BE2C (cell line): Measurements from ENCODE around the gene OXCT1.
A peak's percentile ranks its signal among the peaks of the same experiment; 100 is the strongest.
"Not testable (repeated sequence)": the region's sequence is repeated elsewhere in the genome, so short reads cannot be mapped to it uniquely, and the experiment has no call there.

Source experiments
- DNase-seq: peaks from one replicate; pipeline ENCODE4 v3.0.0-alpha.2; 2020
- H3K27me3 ChIP-seq: fragments of 250-450 bp; sonication (Bioruptor Pico); 2 replicates; pipeline ENCODE4 v1.5.1; 2020; ENCODE audit warnings: mild to moderate bottlenecking
- H3K36me3 ChIP-seq: fragments of 250-450 bp; sonication (Bioruptor Pico); 2 replicates; pipeline ENCODE4 v1.5.1; 2020; ENCODE audit warnings: mild to moderate bottlenecking
- H3K4me1 ChIP-seq: fragments of 250-450 bp; sonication (Bioruptor Pico); 2 replicates; pipeline ENCODE4 v1.5.1; 2020
- H3K4me3 ChIP-seq: 2 replicates; pipeline ENCODE4 v1.5.1; 2011; ENCODE audit warnings: low read depth, low read length
- H3K9me3 ChIP-seq: fragments of 250-450 bp; sonication (Bioruptor Pico); 2 replicates; pipeline ENCODE4 v1.5.1; 2020
- TF ChIP-seq, protein P1 (sequence below): IDR thresholded peaks from 2 replicates; pipeline ENCODE4 v1.5.1; 2012; ENCODE audit warnings: mild to moderate bottlenecking, low read depth, low read length

OXCT1 gene

DNA sequence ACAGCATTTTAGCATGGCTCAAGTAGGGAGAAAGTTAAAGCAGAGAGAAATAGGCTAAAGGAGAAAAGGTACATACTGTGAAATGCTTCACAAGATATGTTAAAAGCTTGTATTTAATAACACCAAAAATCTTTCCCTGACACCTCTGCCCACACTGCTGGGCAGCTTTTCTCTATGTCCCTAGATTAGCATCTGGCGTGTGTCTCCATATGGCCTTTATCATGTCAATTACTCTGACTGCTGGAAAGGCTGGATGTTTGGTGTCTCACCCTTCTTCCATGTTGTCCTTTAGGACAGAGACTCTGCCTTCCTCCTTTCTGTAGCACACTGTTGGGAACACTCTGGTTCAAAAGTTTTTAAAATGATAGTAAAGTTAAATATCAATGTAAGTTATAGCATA lies 122.5 kb downstream of the OXCT1 start:
- H3K36me3 ChIP-seq, result peaks cover 2% of the 10 kb centered on the region; the same call in 1 of the 2 replicates
- H3K4me1 ChIP-seq, result peaks cover 27% of the 10 kb centered on the region
- no peak overlapping the region for H3K4me3 ChIP-seq
- no peaks in the 10 kb centered on the region for H3K27me3 ChIP-seq
- peak; percentile 50 for DNase-seq
- no peaks in the 10 kb centered on the region for H3K9me3 ChIP-seq
- TF ChIP-seq, protein P1, sequence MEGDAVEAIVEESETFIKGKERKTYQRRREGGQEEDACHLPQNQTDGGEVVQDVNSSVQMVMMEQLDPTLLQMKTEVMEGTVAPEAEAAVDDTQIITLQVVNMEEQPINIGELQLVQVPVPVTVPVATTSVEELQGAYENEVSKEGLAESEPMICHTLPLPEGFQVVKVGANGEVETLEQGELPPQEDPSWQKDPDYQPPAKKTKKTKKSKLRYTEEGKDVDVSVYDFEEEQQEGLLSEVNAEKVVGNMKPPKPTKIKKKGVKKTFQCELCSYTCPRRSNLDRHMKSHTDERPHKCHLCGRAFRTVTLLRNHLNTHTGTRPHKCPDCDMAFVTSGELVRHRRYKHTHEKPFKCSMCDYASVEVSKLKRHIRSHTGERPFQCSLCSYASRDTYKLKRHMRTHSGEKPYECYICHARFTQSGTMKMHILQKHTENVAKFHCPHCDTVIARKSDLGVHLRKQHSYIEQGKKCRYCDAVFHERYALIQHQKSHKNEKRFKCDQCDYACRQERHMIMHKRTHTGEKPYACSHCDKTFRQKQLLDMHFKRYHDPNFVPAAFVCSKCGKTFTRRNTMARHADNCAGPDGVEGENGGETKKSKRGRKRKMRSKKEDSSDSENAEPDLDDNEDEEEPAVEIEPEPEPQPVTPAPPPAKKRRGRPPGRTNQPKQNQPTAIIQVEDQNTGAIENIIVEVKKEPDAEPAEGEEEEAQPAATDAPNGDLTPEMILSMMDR, result no peak

DNA sequence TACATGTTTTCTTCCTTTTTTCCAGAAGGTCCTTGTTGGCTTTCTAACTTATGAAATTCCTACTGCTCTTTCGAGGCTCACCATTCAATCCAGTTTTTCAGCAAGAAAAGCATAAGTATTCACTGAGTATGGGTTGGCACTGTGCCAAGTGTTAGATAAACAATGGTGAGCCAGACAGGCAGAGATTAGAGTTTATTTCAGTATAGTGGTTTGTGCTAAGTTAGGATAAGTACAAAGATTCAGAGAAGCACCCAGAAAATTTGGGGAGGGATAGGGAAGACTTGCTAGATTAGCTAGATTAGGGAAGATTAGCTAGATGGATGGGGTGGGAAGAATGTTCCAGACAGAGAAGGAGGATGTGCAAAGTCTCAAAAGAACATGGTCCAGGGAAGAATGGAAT lies 122.9 kb downstream of the OXCT1 start:
- H3K4me3 ChIP-seq, result no peak overlapping the region
- peaks cover 2% of the 10 kb centered on the region; the same call in 1 of the 2 replicates for H3K36me3 ChIP-seq
- TF ChIP-seq, protein P1, result no peak
- no peaks in the 10 kb centered on the region for H3K27me3 ChIP-seq
- DNase-seq, result peak; percentile 53
- H3K9me3 ChIP-seq, result no peaks in the 10 kb centered on the region
- peaks cover 27% of the 10 kb centered on the region for H3K4me1 ChIP-seq

DNA sequence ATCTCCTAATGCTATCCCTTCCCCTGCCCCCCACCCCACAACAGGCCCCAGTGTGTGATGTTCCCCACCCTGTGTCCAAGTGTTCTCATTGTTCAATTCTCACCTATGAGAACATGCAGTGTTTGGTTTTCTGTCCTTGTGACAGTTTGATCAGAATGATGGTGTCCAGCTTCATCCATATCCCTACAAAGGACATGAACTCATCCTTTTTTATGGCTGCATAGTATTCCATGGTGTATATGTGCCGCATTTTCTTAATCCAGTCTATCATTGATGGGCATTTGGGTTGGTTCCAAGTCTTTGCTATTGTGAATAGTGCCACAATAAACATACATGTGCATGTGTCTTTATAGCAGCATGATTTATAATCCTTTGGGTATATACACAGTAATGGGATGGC lies 127.6 kb downstream of the OXCT1 start:
- not testable (repeated sequence) for DNase-seq, H3K4me1 ChIP-seq, H3K27me3 ChIP-seq, H3K4me3 ChIP-seq, H3K36me3 ChIP-seq, H3K9me3 ChIP-seq

DNA sequence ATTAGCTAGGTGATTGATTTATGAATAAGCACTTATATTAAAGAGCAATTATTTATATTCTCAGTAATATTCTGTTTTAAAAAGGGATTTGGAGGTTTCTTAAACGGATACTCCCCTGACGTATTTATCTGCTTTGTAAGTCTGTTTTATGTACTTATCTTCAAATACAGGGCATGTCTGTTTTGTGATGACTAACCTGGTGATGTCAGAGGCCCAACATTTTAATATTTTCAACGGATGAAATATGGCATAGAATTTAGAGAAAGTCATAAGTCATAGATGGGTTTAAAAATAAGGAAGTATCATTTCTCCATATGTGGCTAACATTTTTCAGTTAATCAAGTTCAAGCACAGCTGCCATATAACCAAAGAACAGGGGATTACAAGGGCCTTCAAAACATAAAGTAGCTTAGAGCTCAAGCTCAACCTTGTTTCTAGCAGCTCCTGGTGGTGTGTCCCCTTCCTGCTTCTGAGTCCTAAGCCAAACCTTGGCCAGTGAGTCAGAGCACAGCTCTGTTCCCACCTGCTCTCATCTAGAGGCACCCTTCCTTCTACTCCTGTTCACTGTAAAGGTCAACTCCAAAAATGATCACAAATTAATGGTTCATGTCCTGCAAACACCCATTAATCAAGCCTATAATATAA lies 131.4 kb downstream of the OXCT1 start:
- no peaks in the 10 kb centered on the region for H3K27me3 ChIP-seq
- no peak for DNase-seq
- H3K36me3 ChIP-seq, result peaks cover 5% of the 10 kb centered on the region
- no peak overlapping the region for H3K4me3 ChIP-seq
- no peaks in the 10 kb centered on the region for H3K9me3 ChIP-seq
- TF ChIP-seq, protein P1, result no peak; the same call in 1 of the 2 replicates
- H3K4me1 ChIP-seq, result no peaks in the 10 kb centered on the region

DNA sequence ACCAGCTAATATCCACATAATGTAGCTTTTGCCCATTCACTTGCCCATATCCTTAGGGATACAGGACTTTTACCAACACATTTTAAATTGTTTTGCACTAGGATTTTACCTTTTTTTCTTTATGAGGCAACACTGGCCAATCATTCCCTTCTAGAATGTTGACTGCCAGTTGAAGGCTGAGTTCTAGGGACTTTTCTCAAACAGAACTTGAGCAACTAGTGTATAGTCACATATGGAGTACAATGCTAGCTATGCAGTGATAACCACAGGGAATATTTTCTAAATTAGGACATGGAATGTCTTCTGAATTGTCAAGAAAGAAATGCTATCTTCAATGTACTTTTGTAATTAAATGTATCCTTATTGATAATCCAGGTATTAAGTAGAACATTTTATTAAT lies 133.6 kb downstream of the OXCT1 start:
- Histone ChIP-seq H3K4me3 (no peak overlapping the region), H3K27me3 (no peaks in the 10 kb centered on the region), H3K4me1 (no peaks in the 10 kb centered on the region), H3K36me3 (peaks cover 5% of the 10 kb centered on the region), H3K9me3 (no peaks in the 10 kb centered on the region)
- no peak for DNase-seq
- TF ChIP-seq, protein P1, result no peak

DNA sequence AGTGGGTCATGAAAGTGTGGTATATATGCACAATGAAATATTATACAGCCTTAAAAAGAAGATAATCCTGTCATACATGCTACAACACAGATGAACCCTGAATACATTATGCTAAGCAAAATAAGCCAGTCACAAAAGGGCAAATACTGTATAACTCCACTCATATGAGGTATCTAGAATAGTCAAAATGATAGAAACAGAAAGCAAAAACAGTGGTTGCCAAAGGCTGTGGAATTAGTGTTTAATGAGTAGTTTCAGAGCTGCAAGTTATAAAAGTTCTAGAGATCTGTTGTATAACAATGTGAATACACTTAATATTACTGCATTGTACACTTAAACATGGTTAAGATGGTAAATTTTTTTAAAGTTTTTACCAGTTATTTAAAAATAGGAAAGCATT lies 135.0 kb downstream of the OXCT1 start:
- no peak for DNase-seq
- Histone ChIP-seq H3K4me1 (no peaks in the 10 kb centered on the region), H3K4me3 (no peak overlapping the region), H3K9me3 (no peaks in the 10 kb centered on the region), H3K36me3 (peaks cover 5% of the 10 kb centered on the region), H3K27me3 (no peaks in the 10 kb centered on the region)
- TF ChIP-seq, protein P1, result no peak

DNA sequence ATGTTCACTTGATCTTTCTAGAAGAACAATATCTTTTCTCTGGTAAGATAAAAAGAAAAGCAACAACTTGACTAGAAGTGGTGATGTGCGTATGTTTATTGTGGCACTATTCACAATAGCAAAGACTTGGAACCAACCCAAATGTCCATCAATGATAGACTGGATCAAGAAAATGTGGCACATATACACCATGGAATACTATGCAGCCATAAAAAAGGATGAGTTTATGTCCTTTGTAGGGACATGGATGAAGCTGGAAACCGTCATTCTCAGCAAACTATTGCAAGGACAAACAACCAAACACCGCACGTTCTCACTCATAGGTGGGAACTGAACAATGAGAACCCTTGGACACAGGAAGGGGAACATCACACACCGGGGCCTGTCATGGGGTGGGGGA lies 140.8 kb downstream of the OXCT1 start:
- H3K9me3 ChIP-seq, H3K36me3 ChIP-seq, DNase-seq, H3K4me1 ChIP-seq, H3K4me3 ChIP-seq, H3K27me3 ChIP-seq: not testable (repeated sequence)
